Stimulated activated naive B cell treated with anti-CD40 and anti-IgM and Interleukin-4, amounts not matched to agents 10 μg/mL and 1 μg/mL and 100 μg/mL, for 72 hours (primary cell): ENCODE measurements around the gene NOP10.
"Not testable (repeated sequence)": the region's sequence is repeated elsewhere in the genome, so short reads cannot be mapped to it uniquely, and the experiment has no call there.

Experiments
- ATAC-seq, 2 donors: fragments of 150-1000 bp; cut with Tn5 transposase; replicated peaks; 2 replicates each; pipeline ENCODE4 v1.10.0; 2021; ENCODE audit warnings: moderate library complexity in 1 of 2
- DNase-seq: peaks from one replicate; pipeline ENCODE4 v3.0.0; 2021
- H3K27ac Mint-ChIP-seq: one replicate; pipeline ENCODE4 v1.8.0; 2022; ENCODE audit warnings: mild to moderate bottlenecking, mixed read lengths
- H3K27me3 Mint-ChIP-seq, 2 donors: one replicate each; pipeline ENCODE4 v1.8.0; 2022; ENCODE audit warnings: mixed read lengths in 2 of 2
- H3K36me3 Mint-ChIP-seq, 2 donors: one replicate each; pipeline ENCODE4 v1.8.0; 2022; ENCODE audit warnings: mixed read lengths in 2 of 2, mild to moderate bottlenecking in 1 of 2
- H3K4me1 Mint-ChIP-seq, 2 donors: one replicate each; pipeline ENCODE4 v1.8.0; 2022; ENCODE audit warnings: mixed read lengths in 2 of 2, mild to moderate bottlenecking in 1 of 2
- H3K4me3 Mint-ChIP-seq, 2 donors: one replicate each; pipeline ENCODE4 v1.8.0; 2022; ENCODE audit warnings: mild to moderate bottlenecking in 2 of 2, mixed read lengths in 2 of 2, moderate library complexity in 1 of 2
- H3K9me3 Mint-ChIP-seq, 2 donors: one replicate each; pipeline ENCODE4 v1.8.0; 2022; ENCODE audit warnings: mixed read lengths in 2 of 2, mild to moderate bottlenecking in 1 of 2

NOP10 gene

DNA sequence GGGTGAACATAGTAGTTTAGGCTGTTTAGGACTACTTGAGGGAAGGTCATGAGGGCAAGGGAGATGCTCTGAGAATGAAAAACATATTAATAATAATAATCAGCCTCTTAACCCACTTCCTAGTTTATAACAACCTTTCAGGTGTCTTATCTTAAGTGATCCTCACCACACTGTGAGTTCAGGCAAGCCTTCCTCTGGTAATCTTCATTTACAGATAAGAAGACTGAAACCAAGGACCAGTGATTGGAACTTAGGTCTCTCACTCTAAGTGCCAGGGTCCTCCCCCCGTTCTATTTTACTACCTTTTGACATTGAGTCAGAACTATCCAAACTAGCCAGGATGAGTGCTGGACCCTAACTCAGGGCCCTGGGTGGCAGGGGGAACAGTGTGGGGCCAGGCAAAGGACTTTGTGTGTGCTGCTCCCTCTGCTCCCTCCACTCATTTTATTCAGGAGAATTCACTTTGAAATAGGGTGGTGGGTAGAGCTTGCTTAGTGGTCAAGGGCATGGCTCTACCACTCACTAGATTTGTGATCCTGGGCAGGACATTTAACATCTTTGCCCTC lies 5.9 kb upstream of the NOP10 start:
- Mint-ChIP-seq H3K4me1 (peaks cover 0 to 2% of the 10 kb centered on the region in 2 donors), H3K36me3 (peaks cover 8% of the 10 kb centered on the region in 2 donors), H3K9me3 (no peaks in the 10 kb centered on the region), H3K27ac (no peak overlapping the region), H3K4me3 (no peak overlapping the region), H3K27me3 (peaks cover 0 to 5% of the 10 kb centered on the region in 2 donors)
- ATAC-seq, result no peak
- DNase-seq, result no peak

DNA sequence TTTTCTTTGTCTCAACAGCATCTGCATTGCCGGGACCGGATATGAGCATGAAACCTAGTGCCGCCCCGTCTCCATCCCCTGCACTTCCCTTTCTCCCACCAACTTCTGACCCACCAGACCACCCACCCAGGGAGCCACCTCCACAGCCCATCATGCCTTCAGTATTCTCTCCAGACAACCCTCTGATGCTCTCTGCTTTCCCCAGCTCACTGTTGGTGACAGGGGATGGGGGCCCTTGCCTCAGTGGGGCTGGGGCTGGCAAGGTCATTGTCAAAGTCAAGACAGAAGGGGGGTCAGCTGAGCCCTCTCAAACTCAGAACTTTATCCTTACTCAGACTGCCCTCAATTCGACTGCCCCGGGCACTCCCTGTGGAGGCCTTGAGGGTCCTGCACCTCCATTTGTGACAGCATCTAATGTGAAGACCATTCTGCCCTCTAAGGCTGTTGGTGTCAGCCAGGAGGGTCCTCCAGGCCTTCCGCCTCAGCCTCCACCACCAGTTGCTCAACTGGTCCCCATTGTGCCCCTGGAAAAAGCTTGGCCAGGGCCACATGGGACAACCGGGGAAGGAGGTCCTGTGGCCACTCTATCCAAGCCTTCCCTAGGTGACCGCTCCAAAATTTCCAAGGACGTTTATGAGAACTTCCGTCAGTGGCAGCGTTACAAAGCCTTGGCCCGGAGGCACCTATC lies 5.2 kb upstream of the NOP10 start:
- no peak overlapping the region for H3K4me3 Mint-ChIP-seq
- no peak for ATAC-seq
- peaks cover 4% of the 10 kb centered on the region in 2 donors for H3K36me3 Mint-ChIP-seq
- no peaks in the 10 kb centered on the region for H3K9me3 Mint-ChIP-seq
- peak overlapping the region; percentile 48 for H3K27ac Mint-ChIP-seq
- peaks cover 0 to 5% of the 10 kb centered on the region in 2 donors for H3K27me3 Mint-ChIP-seq
- DNase-seq, result no peak
- peaks cover 0 to 2% of the 10 kb centered on the region in 2 donors for H3K4me1 Mint-ChIP-seq

DNA sequence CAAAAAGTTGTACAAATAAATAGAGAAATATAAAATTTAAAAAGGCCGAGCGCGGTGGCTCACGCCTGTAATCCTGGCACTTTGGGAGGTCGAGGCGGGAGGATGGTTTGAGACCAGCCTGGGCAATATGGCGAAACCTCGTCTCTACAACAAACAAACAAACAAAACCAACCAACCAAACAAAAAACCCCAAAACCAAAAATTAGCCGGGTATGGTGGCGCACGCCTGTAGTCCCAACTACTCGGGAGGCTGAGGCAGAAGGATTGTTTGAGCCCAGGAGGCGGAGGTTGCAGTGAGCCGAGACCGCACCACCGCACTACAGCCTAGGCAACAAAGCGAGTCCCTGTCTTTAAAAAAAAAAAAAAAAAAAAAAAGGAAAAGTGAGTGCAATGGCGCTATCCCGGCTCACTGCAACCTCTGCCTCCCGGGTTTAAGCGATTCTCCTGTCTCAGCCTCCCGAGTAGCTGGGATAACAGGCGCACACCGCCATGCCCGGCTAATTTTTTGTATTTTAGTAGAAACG lies 661 bp downstream of the NOP10 start:
- DNase-seq, H3K9me3 Mint-ChIP-seq, H3K27me3 Mint-ChIP-seq, ATAC-seq, H3K4me3 Mint-ChIP-seq: not testable (repeated sequence)
- peak overlapping the region; percentile 95 for H3K27ac Mint-ChIP-seq
- H3K4me1 Mint-ChIP-seq, result peaks cover 12 to 37% of the 10 kb centered on the region in 2 donors
- H3K36me3 Mint-ChIP-seq, result peaks cover 18 to 22% of the 10 kb centered on the region in 2 donors

DNA sequence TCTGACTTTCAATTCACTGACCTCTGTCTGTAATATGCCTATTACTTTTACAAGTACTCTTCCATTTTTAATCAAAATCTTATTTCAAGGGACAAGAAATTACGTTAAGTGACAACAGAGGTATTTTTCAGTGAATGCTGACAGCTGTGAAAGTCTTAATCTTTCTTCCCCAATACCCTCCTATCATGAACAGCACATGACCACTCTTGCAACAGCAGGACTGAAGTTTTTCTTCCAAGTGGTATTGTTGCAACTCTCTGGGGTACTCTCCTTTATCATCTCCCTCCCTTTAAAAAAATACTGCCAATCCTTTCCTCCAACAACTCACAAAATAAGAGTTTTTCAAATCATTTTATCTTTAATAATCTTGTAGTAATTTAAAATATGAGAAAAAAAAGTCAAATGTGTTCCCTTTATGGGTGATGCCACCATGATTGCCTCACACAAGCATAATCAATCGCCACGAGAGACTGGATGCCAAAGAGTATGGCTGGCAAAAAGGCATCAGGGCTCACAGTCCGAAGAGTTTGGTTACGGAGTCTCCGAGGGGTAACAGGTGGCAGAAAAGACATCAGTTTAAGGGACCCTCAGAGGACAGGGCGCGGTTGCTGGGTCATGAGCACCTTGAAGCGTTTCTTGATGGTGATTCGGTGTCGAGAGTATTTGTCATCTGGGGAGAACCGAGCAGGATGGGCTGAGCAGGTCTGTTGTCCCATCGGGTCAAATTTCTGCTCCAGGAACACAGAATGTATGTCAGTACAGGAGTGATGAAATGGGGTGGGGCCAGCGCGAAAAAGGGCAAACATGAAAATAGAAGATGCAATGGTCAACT lies 1.3 kb downstream of the NOP10 start:
- Mint-ChIP-seq H3K4me1 (peaks cover 17 to 44% of the 10 kb centered on the region in 2 donors), H3K27ac (peak overlapping the region; percentile 95), H3K4me3 (no peak overlapping the region), H3K9me3 (peaks cover 2 to 3% of the 10 kb centered on the region in 2 donors), H3K36me3 (peaks cover 19 to 28% of the 10 kb centered on the region in 2 donors), H3K27me3 (no peaks in the 10 kb centered on the region)
- ATAC-seq (no peak), DNase-seq (no peak)

- H3K27ac Mint-ChIP-seq, result no peak overlapping the region
- peaks cover 19 to 28% of the 10 kb centered on the region in 2 donors for H3K36me3 Mint-ChIP-seq
- H3K9me3 Mint-ChIP-seq, result peaks cover 2 to 3% of the 10 kb centered on the region in 2 donors
- H3K4me1 Mint-ChIP-seq, result peaks cover 20 to 56% of the 10 kb centered on the region in 2 donors
- no peak overlapping the region for H3K4me3 Mint-ChIP-seq
- no peaks in the 10 kb centered on the region for H3K27me3 Mint-ChIP-seq
- ATAC-seq (no peak), DNase-seq (no peak)
Observed at GRCh38 chr15:34339946-34340345, 3.0 kb downstream of the NOP10 start.

GRCh38 chr15:34338347-34338746 lies 4.6 kb downstream of the NOP10 start:
- ATAC-seq (no peak), DNase-seq (no peak)
- Mint-ChIP-seq H3K27ac (no peak overlapping the region), H3K36me3 (peaks cover 19 to 32% of the 10 kb centered on the region in 2 donors), H3K4me3 (peak overlapping the region; percentile 91 to 97), H3K27me3 (no peaks in the 10 kb centered on the region), H3K9me3 (peaks cover 2 to 3% of the 10 kb centered on the region in 2 donors), H3K4me1 (peaks cover 26 to 66% of the 10 kb centered on the region in 2 donors)

GRCh38 chr15:34337557-34338306 lies 5.2 kb downstream of the NOP10 start, which contains the start of gene SLC12A6:
TSS of gene SLC12A6 (minus strand) at chr15:34337781. CDS start at chr15:34336680, 1,101 bp downstream.
- no peaks in the 10 kb centered on the region for H3K27me3 Mint-ChIP-seq
- peaks cover 26 to 70% of the 10 kb centered on the region in 2 donors for H3K4me1 Mint-ChIP-seq
- peak within 1 kb of the TSS; percentile 99 for H3K27ac Mint-ChIP-seq
- H3K4me3 Mint-ChIP-seq, result peak within 1 kb of the TSS; percentile 91 to 97
- peak; percentile 90 for DNase-seq
- ATAC-seq, result peak; percentile 74 to 80
- H3K9me3 Mint-ChIP-seq, result peaks cover 2 to 3% of the 10 kb centered on the region in 2 donors
- H3K36me3 Mint-ChIP-seq, result peaks cover 19 to 32% of the 10 kb centered on the region in 2 donors

DNA sequence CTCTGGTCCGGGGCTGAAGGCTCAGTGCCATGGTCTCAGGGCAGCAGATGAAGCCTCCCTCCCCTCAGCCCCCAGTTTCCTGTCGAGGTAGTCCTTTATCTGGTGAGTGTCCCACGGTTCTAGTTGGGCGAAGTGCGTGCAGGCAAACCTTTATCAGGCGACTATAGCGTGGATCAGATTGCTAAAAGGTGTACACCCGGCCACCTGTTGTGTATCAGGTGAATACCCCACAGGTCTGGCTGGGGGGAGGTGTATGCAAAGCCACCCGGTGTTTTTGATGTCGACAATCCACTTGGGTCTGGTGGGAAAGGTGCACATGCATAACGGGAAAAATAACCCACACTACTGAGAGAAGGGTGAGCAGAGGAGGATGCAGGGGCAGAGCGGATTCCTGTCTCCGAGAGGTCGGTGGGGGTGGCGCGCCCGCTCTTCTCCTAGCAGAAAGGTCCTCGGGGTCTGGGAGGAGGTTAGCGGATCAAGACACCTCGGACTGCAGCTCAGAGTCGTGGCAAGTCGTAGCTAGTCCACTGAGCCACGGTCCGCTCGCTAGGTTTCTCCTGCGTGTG lies 5.9 kb downstream of the NOP10 start:
- DNase-seq (peak; percentile 39), ATAC-seq (peak; percentile 15 to 28)
- peaks cover 2 to 3% of the 10 kb centered on the region in 2 donors for H3K9me3 Mint-ChIP-seq
- peak overlapping the region; percentile 99 for H3K27ac Mint-ChIP-seq
- peaks cover 26 to 74% of the 10 kb centered on the region in 2 donors for H3K4me1 Mint-ChIP-seq
- no peaks in the 10 kb centered on the region for H3K27me3 Mint-ChIP-seq
- H3K4me3 Mint-ChIP-seq, result peak overlapping the region; percentile 91 to 97
- H3K36me3 Mint-ChIP-seq, result peaks cover 19 to 31% of the 10 kb centered on the region in 2 donors

- DNase-seq (no peak), ATAC-seq (no peak)
- H3K4me3 Mint-ChIP-seq, result peak overlapping the region; percentile 91 to 97
- H3K4me1 Mint-ChIP-seq, result peaks cover 26 to 74% of the 10 kb centered on the region in 2 donors
- H3K27me3 Mint-ChIP-seq, result no peaks in the 10 kb centered on the region
- H3K27ac Mint-ChIP-seq, result peak overlapping the region; percentile 99
- peaks cover 15 to 29% of the 10 kb centered on the region in 2 donors for H3K36me3 Mint-ChIP-seq
- no peaks in the 10 kb centered on the region for H3K9me3 Mint-ChIP-seq
Observed at GRCh38 chr15:34336231-34336990, 6.5 kb downstream of the NOP10 start.

DNA sequence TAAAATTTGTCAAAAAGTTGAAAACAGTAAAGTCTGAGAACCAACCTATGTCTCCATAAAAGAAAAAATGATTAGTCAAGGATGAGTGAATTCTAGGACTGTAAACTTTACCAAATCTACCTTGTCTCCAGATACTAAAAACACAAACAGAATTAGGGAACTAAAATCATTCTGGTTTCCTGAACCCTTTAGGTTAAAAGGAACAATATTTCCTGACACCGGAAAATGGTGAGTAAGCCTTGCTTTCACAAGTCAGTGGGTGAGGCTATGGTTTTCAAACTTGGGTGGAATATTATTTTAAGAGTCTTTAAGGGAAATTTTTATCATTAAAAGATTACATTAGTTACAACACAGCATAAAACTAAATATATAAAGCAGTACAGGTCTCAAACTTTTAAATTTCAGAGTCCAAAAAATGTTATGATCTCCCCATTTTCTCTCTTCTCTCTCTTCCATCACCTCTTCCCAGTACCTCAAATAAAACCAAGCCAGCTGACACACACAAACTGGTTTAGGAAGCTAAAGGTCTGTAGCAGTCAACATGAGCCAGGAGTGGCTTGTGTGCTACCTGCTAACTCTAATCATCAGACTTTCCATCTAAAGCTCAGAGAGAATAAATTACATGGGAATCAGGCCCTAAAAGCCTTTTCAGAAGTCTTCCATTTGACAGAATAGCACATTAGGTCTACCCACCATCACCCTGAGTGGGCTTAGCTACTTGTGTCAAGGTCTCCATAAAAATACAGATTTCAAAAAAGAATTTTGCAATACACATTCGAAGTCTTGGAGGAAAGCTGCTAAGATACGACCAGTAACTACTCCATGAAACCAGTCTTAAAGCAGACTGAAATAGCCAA lies 7.5 kb downstream of the NOP10 start:
- Mint-ChIP-seq H3K36me3 (peaks cover 10 to 30% of the 10 kb centered on the region in 2 donors), H3K9me3 (no peaks in the 10 kb centered on the region), H3K4me3 (peak overlapping the region; percentile 91 to 97), H3K27ac (peak overlapping the region; percentile 99), H3K4me1 (peaks cover 28 to 74% of the 10 kb centered on the region in 2 donors), H3K27me3 (no peaks in the 10 kb centered on the region)
- DNase-seq, result no peak
- ATAC-seq, result peak in 1 of 2 donors; percentile 3

DNA sequence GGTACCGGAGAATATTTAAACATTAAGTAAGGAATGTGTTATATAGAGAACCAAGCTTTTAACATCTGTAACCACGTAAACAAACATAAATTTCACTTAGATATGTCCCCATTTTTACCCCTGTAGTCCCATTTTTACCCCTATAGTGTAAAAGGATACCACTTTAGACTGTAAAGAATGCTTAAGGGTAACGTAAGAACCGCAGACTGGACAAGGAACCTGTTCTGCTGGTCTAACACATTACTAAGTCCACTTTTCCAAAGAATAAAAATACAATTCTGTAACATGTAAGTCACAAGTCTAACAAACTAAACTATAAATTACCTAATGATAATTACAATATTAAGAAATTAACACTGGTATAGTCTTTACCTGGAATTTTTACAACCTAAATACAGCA lies 8.3 kb downstream of the NOP10 start:
- H3K27me3 Mint-ChIP-seq, result no peaks in the 10 kb centered on the region
- peaks cover 6 to 31% of the 10 kb centered on the region in 2 donors for H3K36me3 Mint-ChIP-seq
- H3K4me1 Mint-ChIP-seq, result peaks cover 29 to 75% of the 10 kb centered on the region in 2 donors
- H3K27ac Mint-ChIP-seq, result peak overlapping the region; percentile 99
- ATAC-seq (no peak), DNase-seq (no peak)
- no peaks in the 10 kb centered on the region for H3K9me3 Mint-ChIP-seq
- peak overlapping the region; percentile 91 to 97 for H3K4me3 Mint-ChIP-seq

DNA sequence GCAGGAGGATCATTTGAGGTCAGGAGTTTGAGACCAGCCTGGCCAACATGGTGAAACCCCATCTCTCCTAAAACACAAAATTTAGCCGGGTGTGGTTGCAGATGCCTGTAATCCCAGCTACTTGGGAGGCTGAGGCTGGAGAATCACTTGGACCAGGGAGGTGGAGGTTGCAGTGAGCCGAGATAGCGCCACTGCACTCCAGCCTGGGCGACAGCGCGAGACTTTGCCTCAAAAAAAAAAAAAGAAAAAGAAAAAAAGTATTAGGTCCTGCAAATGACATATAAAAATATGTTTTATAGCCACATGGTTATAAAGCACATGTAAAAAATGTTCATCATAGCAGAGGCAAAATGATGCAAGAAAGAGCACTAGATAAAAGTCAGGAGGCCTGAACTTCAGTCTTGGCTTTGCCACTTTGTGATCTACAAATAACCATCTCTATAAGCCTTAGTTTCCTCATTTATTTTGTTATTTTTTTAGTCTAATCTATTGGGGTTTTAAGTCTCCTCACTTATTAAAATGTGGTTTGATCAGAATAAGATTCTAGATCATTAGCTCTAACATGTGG lies 10.3 kb downstream of the NOP10 start:
- H3K27ac Mint-ChIP-seq, result peak overlapping the region; percentile 7
- H3K9me3 Mint-ChIP-seq, result no peaks in the 10 kb centered on the region
- peaks cover 6 to 28% of the 10 kb centered on the region in 2 donors for H3K36me3 Mint-ChIP-seq
- ATAC-seq (no peak), DNase-seq (no peak)
- peak overlapping the region in 1 of 2 donors; percentile 0 for H3K4me3 Mint-ChIP-seq
- H3K27me3 Mint-ChIP-seq, result no peaks in the 10 kb centered on the region
- peaks cover 36 to 78% of the 10 kb centered on the region in 2 donors for H3K4me1 Mint-ChIP-seq
